H1 (cell line): ENCODE measurements around the gene MXD3. TPM values are rescaled to one million over a fixed set of nuclear protein-coding genes. Genes with fewer than 3 reads are reported as not detected.

ENCODE experiments used
- CEBPB ChIP-seq: IDR thresholded peaks from 2 replicates; pipeline ENCODE4 v1.6.1; 2012; ENCODE audit warnings: low read depth, low read length
- JUND ChIP-seq: IDR thresholded peaks from 2 replicates; pipeline ENCODE4 v1.6.1; 2011; ENCODE audit warnings: mild to moderate bottlenecking, improper control_type of control experiment, low read length
- SUZ12 ChIP-seq: fragments of 200-600 bp; sonication (generic); IDR thresholded peaks from 2 replicates; pipeline ENCODE4 v1.6.1; 2012; ENCODE audit warnings: mild to moderate bottlenecking, inconsistent platforms, low read length, moderate library complexity, mixed read lengths
- TAF1 ChIP-seq: IDR thresholded peaks from 2 replicates; pipeline ENCODE4 v1.6.1; 2011; ENCODE audit warnings: mild to moderate bottlenecking, low read depth, low read length
- USF2 ChIP-seq: IDR thresholded peaks from 2 replicates; pipeline ENCODE4 v1.6.1; 2011; ENCODE audit warnings: low read length, improper control_type of control experiment
- polyA plus RNA-seq, 7 experiments: library from polyadenylated mRNA; depleted of rRNA in 3 of 7; stranded (reverse) in 5 of 7; unstranded in 2 of 7; fragments of >200 nt in 5 of 7; fragments of 200-250 nt in 2 of 7; gene quantifications; 1 replicate in 5 of 7; 2 replicates in 1 of 7; 4 replicates in 1 of 7; pipeline versions ENCODE4 v1.2.1 to v1.2.3, GENCODE V29; 2011 to 2013; ENCODE audit warnings: missing spikeins in 2 of 7, mixed read lengths in 2 of 7
- total RNA-seq: library from RNA; stranded (reverse); fragmentation: NEBNext Ultra II Directional; extraction: Animal tissue kit (Norgen Biotek cat#: 25700); gene quantifications from 2 replicates; pipeline ENCODE4 v1.2.1, GENCODE V29; 2021

Gene MXD3
- total and polyA plus RNA-seq, 2 of the 8 experiments (the other 6 are each of a cell fraction or from before 2014, with no cell fraction given), result 6.5 to 7.7 TPM

- TF ChIP-seq SUZ12, result no peak
- TF ChIP-seq USF2, result no peak
- no peak for TF ChIP-seq JUND
- no peak for TF ChIP-seq CEBPB
- no peak for TF ChIP-seq TAF1
These were observed 20.7 kb downstream of the MXD3 start (continued) for GRCh38 chr5:177290816-177291596.
